Middle frontal gyrus (tissue), 1 donor: ENCODE results near the gene NSF.

ENCODE experiments used
- DNase-seq: peaks from one replicate; pipeline ENCODE4 v3.0.0-alpha.2; 2015; ENCODE audit warnings: low spot score; ENCODE audit errors: extremely low spot score

NSF gene

DNA sequence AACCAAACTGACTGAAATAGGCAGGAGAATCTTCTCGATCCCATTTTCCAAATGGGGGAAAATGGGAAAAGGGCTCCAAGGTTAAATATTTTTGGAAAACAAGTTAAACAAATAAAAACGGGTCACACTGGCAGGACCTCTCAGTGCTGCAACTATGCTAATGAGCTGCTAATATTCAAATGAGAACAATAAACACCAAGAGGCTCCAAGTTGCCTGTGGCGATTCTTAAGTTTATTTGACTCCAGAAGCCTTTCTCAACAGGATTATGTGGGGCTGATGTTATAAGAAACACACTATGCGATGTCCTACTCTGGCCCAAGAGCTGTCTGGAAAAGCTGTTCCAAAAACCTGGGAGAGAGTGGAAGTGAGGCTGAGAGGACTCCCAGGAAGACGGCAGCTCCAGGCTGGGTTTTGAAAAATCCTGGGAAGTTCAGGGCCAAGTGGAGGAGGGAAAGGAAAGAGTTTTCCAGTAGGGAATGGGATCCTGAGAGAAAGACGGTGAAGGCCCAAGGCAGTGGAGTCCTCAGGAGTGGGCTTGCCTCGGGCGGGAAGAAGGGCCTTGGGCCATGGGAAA lies 206.6 kb downstream of the NSF start:
- no peak for DNase-seq

- no peak for DNase-seq
Observed at GRCh38 chr17:46800573-46800972, 210.1 kb downstream of the NSF start.

GRCh38 chr17:46802800-46803199 lies 212.3 kb downstream of the NSF start:
- DNase-seq, result no peak

GRCh38 chr17:46803544-46803943 lies 213.1 kb downstream of the NSF start:
- no peak for DNase-seq

- no peak for DNase-seq
Observed at GRCh38 chr17:46805771-46806170, 215.3 kb downstream of the NSF start.
